HG03354 (cell line): ENCODE data around the gene BACE2.
"Not testable (repeated sequence)": the region's sequence is repeated elsewhere in the genome, so short reads cannot be mapped to it uniquely, and the experiment has no call there.

Source experiments
- ATAC-seq: cut with Tn5 transposase; IDR thresholded peaks from one replicate; pipeline ENCODE4 v1.9.1; 2021; ENCODE audit warnings: mild to moderate bottlenecking; ENCODE audit not compliant: unreplicated experiment, poor library complexity, severe bottlenecking

BACE2 gene

GRCh38 chr21:41175080-41175479, 7.1 kb downstream of the BACE2 start:
- ATAC-seq = no peak

- no peak for ATAC-seq
Measured at GRCh38 chr21:41176846-41177245, 8.9 kb downstream of the BACE2 start.

- no peak for ATAC-seq
Measured at GRCh38 chr21:41180752-41181151, 12.8 kb downstream of the BACE2 start.

GRCh38 chr21:41182547-41182946, 14.6 kb downstream of the BACE2 start:
- ATAC-seq = no peak

- ATAC-seq = no peak
Measured at GRCh38 chr21:41183575-41183974, 15.6 kb downstream of the BACE2 start.

GRCh38 chr21:41185802-41186201, 17.8 kb downstream of the BACE2 start:
- ATAC-seq = no peak

- no peak for ATAC-seq
Measured at GRCh38 chr21:41186755-41187536, 19.0 kb downstream of the BACE2 start.

- ATAC-seq = no peak
Measured at GRCh38 chr21:41187537-41188025, 19.6 kb downstream of the BACE2 start.

- no peak for ATAC-seq
Measured at GRCh38 chr21:41188486-41189149, 20.7 kb downstream of the BACE2 start.

GRCh38 chr21:41189150-41189745, 21.3 kb downstream of the BACE2 start:
- ATAC-seq = no peak

- ATAC-seq = not testable (repeated sequence)
Measured at GRCh38 chr21:41192552-41192951, 24.6 kb downstream of the BACE2 start.

GRCh38 chr21:41195311-41195710, 27.4 kb downstream of the BACE2 start:
- no peak for ATAC-seq

- ATAC-seq = no peak
Measured at GRCh38 chr21:41196993-41197392, 29.0 kb downstream of the BACE2 start.

- ATAC-seq = no peak
Measured at GRCh38 chr21:41197582-41197981, 29.6 kb downstream of the BACE2 start.

- ATAC-seq = not testable (repeated sequence)
Measured at GRCh38 chr21:41198647-41199046, 30.7 kb downstream of the BACE2 start.

GRCh38 chr21:41199123-41199522, 31.2 kb downstream of the BACE2 start:
- ATAC-seq = no peak

- no peak for ATAC-seq
Measured at GRCh38 chr21:41199588-41199987, 31.6 kb downstream of the BACE2 start.

GRCh38 chr21:41201385-41201784, 33.4 kb downstream of the BACE2 start:
- ATAC-seq = no peak

GRCh38 chr21:41204736-41205135, 36.8 kb downstream of the BACE2 start:
- ATAC-seq = no peak

- ATAC-seq = no peak
Measured at GRCh38 chr21:41207401-41208375, 39.7 kb downstream of the BACE2 start.
